22Rv1 (cell line): ENCODE results near the gene CSMD2.

Source experiments
- H3K27ac ChIP-seq: fragments of 450-650 bp; 2 replicates; pipeline ENCODE4 v1.5.1; 2017
- ZFX ChIP-seq: fragments of 450-650 bp; IDR thresholded peaks from 2 replicates; pipeline ENCODE4 v1.6.1; 2017; ENCODE audit warnings: antibody characterized with exemption, borderline replicate concordance
- TF ChIP-seq, protein P1 (sequence below): fragments of 450-650 bp; IDR thresholded peaks from 2 replicates; pipeline ENCODE4 v1.5.1; 2017; ENCODE audit warnings: mild to moderate bottlenecking

CSMD2 gene

DNA sequence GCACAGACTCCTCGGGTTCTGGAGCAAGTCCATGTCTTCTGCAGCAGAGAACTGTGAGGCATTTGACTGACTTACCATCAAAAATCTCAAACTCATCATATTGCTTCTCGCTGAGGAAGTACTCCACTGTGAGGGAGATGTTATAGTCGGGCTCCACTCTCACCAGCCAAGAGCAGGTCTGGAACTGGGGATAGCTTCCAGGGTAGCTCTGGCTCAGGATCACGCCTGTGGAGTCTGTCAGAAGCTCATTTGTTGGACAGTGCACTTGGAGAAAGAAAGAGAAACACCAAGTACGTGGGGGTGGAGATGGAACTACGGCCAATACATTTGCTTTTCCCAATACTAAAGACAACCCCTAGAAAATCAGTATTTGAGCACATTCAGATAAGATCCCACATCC is 581.5 kb downstream of the CSMD2 start:
- TF ChIP-seq, protein P1, sequence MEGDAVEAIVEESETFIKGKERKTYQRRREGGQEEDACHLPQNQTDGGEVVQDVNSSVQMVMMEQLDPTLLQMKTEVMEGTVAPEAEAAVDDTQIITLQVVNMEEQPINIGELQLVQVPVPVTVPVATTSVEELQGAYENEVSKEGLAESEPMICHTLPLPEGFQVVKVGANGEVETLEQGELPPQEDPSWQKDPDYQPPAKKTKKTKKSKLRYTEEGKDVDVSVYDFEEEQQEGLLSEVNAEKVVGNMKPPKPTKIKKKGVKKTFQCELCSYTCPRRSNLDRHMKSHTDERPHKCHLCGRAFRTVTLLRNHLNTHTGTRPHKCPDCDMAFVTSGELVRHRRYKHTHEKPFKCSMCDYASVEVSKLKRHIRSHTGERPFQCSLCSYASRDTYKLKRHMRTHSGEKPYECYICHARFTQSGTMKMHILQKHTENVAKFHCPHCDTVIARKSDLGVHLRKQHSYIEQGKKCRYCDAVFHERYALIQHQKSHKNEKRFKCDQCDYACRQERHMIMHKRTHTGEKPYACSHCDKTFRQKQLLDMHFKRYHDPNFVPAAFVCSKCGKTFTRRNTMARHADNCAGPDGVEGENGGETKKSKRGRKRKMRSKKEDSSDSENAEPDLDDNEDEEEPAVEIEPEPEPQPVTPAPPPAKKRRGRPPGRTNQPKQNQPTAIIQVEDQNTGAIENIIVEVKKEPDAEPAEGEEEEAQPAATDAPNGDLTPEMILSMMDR, result no peak
- TF ChIP-seq ZFX, result no peak
- no peak overlapping the region for H3K27ac ChIP-seq

DNA sequence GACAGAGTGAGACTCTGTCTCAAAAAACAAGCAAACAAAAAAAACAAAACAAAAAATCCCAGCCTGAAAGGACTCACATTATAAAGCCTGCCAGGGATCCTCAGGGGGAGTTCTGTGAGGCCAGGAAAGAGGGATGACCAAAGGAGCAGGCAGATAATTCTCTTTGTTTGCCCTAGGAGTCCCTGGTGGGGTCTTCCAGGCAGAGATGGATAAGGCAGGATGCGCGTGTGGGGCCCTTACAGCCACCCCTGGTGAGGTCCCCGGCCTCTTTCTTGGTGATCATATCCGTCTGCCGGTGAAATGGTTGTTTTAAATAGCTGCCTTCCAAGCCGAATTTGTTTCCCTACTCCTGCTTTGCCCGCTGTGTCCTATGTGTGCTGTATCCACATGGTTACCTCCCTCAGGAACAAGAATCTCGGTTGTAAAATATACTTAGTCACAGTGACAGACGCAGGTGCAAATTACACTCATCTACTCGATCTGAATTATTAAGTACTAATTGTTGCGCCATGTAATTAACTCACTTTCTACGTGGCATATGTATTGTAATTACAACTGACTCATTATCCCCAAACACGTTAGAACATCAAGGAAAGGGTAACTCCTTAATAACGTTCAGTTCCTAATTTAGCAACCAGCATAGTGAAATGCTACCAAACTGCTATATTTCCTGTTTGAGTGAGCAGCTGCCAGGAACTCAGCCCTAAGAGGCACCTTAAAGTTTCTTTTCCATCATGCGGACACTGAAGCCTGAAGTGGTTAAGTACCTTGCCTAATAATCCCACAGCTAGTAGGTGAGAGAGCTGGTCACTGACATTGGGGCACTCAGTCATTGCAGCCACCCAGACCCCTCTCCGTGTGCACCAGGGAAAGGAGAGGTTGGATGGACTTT is 586.2 kb downstream of the CSMD2 start:
- TF ChIP-seq, protein P1, result no peak
- TF ChIP-seq ZFX, result no peak
- H3K27ac ChIP-seq, result no peak overlapping the region

DNA sequence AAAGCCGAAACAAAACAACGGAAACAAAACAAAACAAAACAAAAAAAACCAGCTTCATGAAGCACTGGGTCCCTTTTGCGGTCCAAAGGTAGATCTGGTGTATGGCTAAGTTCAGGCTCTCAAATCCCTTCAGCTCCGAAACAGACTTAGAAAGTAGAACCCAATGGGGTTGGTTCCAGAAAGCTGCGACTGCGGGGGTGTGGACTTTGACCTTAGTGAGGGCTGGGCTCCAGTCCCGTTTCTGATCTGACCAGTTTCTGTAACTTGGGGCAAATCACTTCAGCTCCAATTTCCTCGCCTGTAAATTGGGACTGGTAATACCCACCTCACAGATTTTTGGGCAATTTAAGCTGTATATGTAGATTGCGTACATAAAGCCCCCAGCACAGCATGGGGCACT is 587.4 kb downstream of the CSMD2 start:
- TF ChIP-seq ZFX, result no peak
- TF ChIP-seq, protein P1, result no peak
- H3K27ac ChIP-seq, result no peak overlapping the region

DNA sequence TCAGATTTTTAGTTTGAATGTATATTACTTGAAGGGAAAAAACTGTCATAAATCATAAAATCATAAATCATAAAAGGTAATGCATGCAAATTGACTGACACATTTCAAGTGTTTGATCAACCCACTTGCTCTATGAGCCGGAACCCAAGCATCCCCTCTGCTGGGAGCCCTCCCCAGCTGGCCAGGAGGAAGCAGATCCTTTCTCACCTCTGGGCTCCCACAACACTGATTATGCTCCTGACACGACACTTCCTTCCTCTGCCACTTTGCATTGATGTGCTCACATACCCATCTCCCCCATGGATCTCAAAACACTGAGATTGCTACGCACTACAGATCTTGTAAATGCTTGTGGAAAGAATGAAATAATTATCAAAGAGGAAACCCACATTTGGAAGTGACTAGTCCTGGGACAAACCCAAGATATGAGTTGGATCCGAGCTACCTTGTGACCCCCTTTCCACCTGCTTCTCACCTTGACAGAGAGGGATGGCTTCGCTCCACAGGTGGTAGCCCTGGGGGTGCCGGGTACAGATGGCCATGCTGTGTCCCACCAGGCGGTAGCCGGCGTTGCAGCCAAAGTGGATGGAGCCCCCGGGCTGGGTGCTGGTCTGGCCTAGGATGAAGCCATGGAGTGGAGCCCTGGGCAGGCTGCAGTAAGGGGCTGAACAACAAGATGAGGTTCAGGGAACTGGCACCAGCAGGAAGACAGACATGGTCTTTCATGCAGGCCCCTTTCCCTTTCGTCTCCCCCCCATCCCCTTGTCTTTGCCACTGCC is 588.0 kb downstream of the CSMD2 start:
- TF ChIP-seq, protein P1, result no peak
- no peak for TF ChIP-seq ZFX
- no peak overlapping the region for H3K27ac ChIP-seq

DNA sequence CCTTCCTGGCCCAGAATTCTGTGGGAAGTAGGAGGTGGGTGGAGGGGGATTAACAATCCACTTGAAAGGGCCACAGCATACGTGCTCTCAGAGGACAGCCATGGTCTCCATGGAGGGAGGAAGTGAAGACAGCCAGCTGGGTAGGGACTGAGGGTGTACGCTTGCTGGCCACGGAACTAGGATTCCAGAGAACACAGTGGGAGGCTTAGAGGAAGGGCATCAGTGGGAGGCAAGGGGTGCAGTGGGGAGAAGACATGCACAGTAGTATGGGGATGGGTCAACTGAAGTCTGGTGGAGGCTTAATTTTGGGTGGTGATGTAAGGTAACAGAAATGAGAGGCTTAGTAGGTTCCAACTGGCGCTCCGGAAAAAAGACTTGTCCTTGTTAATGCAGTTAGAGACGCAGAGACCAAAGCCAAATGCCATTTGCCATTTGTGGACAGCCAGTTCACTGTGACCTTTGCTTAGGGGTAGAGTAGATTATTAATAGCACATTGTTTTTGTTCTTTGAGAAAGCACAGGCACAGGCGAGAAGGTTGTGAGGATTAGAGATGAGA is 589.6 kb downstream of the CSMD2 start:
- TF ChIP-seq, protein P1, result no peak
- no peak for TF ChIP-seq ZFX
- no peak overlapping the region for H3K27ac ChIP-seq

DNA sequence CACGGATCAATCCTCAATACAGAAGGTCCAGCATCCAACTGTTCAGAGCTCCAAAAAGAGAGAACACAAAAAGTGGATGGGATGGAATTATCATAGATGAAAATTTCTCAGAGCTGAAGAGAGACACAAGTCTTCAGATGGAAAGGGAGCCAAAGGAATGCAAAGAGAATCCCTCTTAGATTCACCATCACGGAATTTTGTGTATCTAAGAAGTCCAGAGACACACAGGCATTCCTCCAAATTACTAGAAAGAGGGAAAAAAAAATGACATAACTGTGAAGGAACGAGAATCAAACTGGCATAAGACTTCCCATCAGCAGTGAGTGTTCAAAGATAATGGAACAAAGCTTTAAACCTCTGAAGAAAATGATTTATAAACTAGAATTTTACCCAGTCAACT is 591.4 kb downstream of the CSMD2 start:
- no peak overlapping the region for H3K27ac ChIP-seq
- TF ChIP-seq ZFX, result no peak
- TF ChIP-seq, protein P1, result no peak
